Activated T-helper 2 cell treated with anti-CD3 and anti-CD28 coated beads, Interferon-gamma antibody, Interleukin-2, Interleukin-4, amounts not matched to agents 10 μg/mL and 5 μg/mL and 100 μg/mL, durations not matched to agents 14 hours and 24 hours and 36 hours (primary cell): ENCODE results near the gene ST8SIA6. TPM values are rescaled to one million over a fixed set of nuclear protein-coding genes. Genes with fewer than 3 reads are reported as not detected.

Experiments used
- DNase-seq: peaks from one replicate; pipeline ENCODE4 v3.0.0; 2021; ENCODE audit warnings: low spot score
- H3K27ac Mint-ChIP-seq: one replicate; pipeline ENCODE4 v1.8.0; 2021; ENCODE audit warnings: mixed read lengths
- H3K27me3 Mint-ChIP-seq: one replicate; pipeline ENCODE4 v1.8.0; 2021; ENCODE audit warnings: low read depth, mixed read lengths
- H3K36me3 Mint-ChIP-seq: one replicate; pipeline ENCODE4 v1.8.0; 2021; ENCODE audit warnings: low read depth, mixed read lengths
- H3K4me1 Mint-ChIP-seq: one replicate; pipeline ENCODE4 v1.8.0; 2021; ENCODE audit warnings: low read depth, mixed read lengths
- H3K4me3 Mint-ChIP-seq: one replicate; pipeline ENCODE4 v1.8.0; 2021; ENCODE audit warnings: low read depth, mild to moderate bottlenecking, moderate library complexity, mixed read lengths
- H3K9me3 Mint-ChIP-seq: one replicate; pipeline ENCODE4 v1.8.0; 2021; ENCODE audit warnings: mixed read lengths
- intact Hi-C: fragments of 100-400 bp; cut with micrococcal nuclease; formaldehyde crosslinking; loops from one replicate; pipeline ENCODE4 v1.15.1; 2023
- total RNA-seq: library from RNA; stranded (reverse); gene quantifications from 2 replicates; pipeline ENCODE4 v1.2.3, GENCODE V29; 2022

ST8SIA6 gene
- total RNA-seq, 1 donor from 2014 or later = not detected

DNA sequence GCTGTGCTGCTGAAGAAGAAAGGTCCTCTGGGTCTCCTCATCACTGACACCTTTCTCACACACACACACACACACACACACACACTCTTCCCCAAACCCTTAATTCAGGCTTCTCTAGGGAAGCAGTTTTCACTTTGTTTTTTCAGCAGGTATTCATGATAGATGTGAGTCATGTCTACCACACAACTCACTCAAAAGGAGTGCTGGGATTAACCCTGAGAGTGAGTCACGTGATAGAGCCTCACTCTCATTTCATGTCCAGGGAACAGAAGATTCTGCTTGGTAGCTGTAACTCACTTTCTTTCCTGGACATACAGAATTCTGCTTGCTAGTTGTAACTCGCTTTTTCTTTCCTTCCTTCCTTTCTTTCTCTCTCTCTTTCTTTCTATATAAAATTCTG, 181.0 kb downstream of the ST8SIA6 start:
- H3K4me1 Mint-ChIP-seq = peaks cover 2% of the 10 kb centered on the region
- no peak overlapping the region for H3K4me3 Mint-ChIP-seq
- no peak overlapping the region for H3K27ac Mint-ChIP-seq
- H3K36me3 Mint-ChIP-seq = no peaks in the 10 kb centered on the region
- DNase-seq = no peak
- H3K9me3 Mint-ChIP-seq = no peaks in the 10 kb centered on the region
- peaks cover 3% of the 10 kb centered on the region for H3K27me3 Mint-ChIP-seq
- intact Hi-C loops = no loop called here

DNA sequence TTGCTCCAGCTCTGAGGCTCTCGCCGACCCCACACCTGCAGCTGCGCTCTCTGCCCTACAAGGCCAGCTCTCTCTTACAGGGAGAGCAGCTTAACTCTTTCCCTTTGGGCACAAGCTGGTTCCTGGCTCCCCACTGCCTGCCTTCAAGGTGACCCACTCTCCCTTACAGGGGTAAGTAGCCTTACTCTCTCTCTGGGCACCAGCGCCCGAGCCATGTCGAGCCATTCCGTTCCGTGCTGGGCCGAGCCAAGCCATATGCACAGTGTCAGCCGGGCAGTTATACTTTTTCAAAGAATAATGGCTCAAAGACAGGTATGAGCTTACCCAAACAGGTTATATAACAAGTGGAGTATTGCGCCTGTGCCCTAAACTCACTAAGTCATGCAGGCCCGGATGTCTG, 181.7 kb downstream of the ST8SIA6 start:
- intact Hi-C loops = no loop called here
- Mint-ChIP-seq H3K9me3 (no peaks in the 10 kb centered on the region), H3K27me3 (peaks cover 10% of the 10 kb centered on the region), H3K4me3 (no peak overlapping the region), H3K4me1 (peaks cover 2% of the 10 kb centered on the region), H3K27ac (no peak overlapping the region), H3K36me3 (no peaks in the 10 kb centered on the region)
- no peak for DNase-seq

Other genes with a start within 250 kb of the ST8SIA6 start
- 337 and 342 TPM in 2 replicates for gene VIM, start 226.4 kb downstream of the ST8SIA6 start, total RNA-seq
- gene HACD1, start 162.8 kb upstream of the ST8SIA6 start, total RNA-seq = 6.0 and 6.6 TPM in 2 replicates
- gene STAM, start 189.6 kb upstream of the ST8SIA6 start, total RNA-seq = 33.8 and 35.2 TPM in 2 replicates